Measurements from ENCODE around the gene RPL22.

RPL22 gene

DNA sequence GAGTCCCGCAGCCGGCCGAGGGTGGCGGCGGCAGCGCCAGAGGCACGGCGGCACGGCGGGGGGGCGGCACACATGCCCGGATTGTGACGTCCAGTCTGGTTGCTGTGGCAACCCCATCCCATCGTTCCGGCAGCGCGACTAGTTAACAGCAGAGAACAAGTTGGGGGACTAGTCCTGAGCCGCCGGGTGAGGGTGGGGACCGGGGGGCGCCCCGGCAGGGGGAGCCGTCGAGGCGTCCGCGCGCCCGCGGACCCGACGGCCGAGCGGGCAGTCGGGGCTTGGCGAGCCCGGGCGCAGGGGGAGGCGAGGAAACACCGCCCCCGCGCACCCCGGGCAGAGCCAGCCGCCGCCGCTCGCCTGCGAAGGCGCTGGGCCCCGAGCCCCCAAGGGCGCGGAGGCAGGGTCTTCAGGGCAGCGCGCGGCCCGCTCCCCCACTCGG is 19.1 kb downstream of the RPL22 start, which contains the start of gene CHD5:
Gene CHD5, minus strand, starts transcription at position 54 of the 439 bp plus-strand sequence. CDS start 298 bp downstream, outside the sequence.
- no peak for DNase-seq (ENCODE audit: low read depth)
- TF ChIP-seq, protein P1, sequence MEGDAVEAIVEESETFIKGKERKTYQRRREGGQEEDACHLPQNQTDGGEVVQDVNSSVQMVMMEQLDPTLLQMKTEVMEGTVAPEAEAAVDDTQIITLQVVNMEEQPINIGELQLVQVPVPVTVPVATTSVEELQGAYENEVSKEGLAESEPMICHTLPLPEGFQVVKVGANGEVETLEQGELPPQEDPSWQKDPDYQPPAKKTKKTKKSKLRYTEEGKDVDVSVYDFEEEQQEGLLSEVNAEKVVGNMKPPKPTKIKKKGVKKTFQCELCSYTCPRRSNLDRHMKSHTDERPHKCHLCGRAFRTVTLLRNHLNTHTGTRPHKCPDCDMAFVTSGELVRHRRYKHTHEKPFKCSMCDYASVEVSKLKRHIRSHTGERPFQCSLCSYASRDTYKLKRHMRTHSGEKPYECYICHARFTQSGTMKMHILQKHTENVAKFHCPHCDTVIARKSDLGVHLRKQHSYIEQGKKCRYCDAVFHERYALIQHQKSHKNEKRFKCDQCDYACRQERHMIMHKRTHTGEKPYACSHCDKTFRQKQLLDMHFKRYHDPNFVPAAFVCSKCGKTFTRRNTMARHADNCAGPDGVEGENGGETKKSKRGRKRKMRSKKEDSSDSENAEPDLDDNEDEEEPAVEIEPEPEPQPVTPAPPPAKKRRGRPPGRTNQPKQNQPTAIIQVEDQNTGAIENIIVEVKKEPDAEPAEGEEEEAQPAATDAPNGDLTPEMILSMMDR (IDR thresholded peaks at IDR 0.05; ENCODE audit: control insufficient read depth, insufficient read depth, low read depth, low read length, missing control alignments), result no peak
- H3K4me3 ChIP-seq (ENCODE audit: control insufficient read depth, low read depth, low read length), result no peak within 1 kb of the TSS

DNA sequence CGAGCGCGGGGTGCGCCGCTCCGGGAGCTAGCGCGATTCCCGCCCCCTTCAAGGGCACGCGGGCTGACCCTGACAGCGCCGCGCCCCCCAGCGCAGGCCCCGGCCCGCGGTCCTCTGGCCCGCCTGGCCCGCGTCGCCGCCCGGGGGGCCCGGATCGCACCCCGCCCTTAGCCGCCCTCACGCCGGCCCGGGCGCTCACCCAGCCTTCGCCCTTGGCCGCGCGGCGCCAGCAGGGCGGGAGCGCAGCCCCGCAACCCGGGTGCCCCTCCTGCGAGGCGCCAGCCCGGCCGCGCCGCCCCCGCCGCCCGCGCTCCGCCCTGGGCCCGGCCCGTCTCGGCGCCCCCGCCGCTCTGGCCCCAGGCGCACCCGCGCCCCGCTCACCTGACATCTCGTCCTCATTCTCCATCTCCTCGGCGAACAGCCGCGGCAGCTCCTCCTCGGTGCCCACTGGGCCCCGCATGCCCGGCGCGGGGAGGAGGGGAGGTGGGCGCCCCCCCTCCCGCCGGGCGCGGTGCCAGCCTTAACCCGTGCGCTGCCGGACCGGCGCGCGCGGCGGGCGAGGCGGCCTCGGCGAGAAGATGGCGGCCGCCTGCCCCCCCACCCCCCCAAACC is 19.7 kb downstream of the RPL22 start:
- TF ChIP-seq, protein P1 (IDR thresholded peaks at IDR 0.05; ENCODE audit: control insufficient read depth, insufficient read depth, low read depth, low read length, missing control alignments), result no peak
- DNase-seq (ENCODE audit: low read depth), result no peak
- no peak overlapping the region for H3K4me3 ChIP-seq (ENCODE audit: control insufficient read depth, low read depth, low read length)

DNA sequence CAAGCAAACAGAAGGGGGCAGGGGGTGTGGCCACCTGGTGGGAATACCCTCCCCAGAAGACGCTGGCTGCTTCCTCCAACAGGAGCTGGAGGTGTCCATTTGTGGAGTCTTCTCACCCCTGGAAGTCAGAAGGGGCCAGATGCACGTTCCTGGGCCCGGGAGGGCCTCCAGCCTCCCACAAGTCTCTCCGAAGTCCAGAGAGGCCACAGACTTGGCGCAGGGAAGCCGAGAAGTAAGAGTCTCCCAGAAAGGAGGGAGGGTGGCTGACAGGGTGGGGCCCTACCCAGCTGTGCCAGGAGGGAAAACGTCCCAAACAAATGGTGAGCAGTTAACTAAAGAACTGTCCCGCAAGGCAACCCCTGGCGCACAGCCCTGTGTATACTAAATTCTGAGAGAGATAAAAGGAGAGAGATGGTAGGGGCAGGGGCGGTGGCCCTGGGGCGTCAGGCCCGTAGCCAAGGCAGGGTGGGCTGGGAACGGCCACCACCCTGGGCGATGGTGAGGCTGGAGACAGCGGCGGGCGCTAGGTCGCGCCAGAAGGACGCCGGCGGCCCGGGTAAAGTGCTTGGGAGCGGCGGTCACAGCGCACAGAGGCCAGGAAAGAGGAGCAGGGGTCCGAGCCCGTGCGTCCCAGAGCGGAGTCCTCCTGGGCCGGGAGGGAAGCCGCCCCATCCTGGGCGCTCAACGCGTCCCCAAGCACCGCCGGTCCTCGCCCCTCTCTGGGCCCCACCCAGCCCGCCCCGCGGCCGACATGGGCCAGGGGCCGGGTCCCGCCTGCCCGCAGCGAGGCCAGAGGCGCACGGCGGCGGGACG is 20.4 kb downstream of the RPL22 start:
- TF ChIP-seq, protein P1 (IDR thresholded peaks at IDR 0.05; ENCODE audit: control insufficient read depth, insufficient read depth, low read depth, low read length, missing control alignments), result no peak
- no peak overlapping the region for H3K4me3 ChIP-seq (ENCODE audit: control insufficient read depth, low read depth, low read length)

DNA sequence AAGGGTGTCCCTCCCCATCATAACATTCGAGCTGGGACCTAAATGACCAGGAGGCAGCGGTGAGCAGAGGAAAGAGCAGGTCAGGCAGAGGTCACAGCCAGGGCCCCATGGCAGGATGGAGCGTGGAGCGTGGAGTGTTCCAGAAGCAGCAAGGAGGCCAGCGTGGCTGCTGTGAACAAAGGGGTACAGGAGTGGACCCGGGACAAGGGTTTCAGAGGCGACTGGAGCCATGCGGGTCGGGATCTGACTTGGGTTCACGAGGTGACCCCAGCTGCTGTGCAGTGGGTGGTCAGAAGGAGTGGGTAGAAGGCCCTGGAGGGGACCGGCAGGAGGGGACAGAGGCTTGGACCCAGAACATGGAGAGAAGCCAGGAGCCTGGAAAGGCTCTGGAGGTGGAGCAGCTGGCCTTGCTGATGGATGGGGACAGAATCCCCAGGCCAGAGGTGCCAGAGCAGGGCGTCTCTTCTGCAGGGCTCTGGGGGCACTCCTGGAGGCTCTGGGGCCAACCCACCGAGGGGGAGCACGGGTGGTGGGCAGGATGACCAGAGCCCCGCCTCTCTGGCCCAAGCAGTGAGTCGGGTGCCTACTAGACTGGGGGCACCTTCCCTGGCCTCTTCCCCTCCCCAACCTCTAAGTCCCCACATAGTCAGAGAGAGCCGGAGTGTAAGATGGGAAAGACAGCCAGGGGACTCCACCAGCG is 21.6 kb downstream of the RPL22 start:
- no peak for DNase-seq (ENCODE audit: low read depth)
- TF ChIP-seq, protein P1 (IDR thresholded peaks at IDR 0.05; ENCODE audit: control insufficient read depth, insufficient read depth, low read depth, low read length, missing control alignments), result no peak

More for the DNA sequence above, 20.4 kb downstream of the RPL22 start:
- DNase-seq (ENCODE audit: low read depth), result no peak

DNA sequence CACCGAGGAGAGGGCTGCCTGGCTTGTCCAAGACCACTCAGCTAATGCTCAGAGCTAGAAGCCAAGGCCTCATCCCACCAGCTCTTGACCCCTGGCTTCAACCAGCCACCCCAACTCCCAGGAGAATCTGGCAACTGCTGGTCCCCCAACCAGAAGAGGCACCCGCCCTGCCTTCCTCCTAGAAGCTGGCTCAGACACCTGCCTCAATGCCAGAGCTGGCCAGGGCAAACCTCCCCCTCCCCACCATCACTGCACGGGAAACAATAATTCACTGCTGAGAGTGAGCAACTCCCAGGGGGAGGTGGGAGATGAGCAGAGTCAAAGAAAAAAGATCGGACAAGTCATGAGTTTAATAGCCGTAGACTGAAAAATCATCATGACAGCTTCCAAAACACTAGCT is 22.6 kb downstream of the RPL22 start:
- no peak overlapping the region for H3K4me3 ChIP-seq (ENCODE audit: control insufficient read depth, low read depth, low read length)
- DNase-seq (ENCODE audit: low read depth), result no peak
- TF ChIP-seq, protein P1 (IDR thresholded peaks at IDR 0.05; ENCODE audit: control insufficient read depth, insufficient read depth, low read depth, low read length, missing control alignments), result no peak

More for the DNA sequence above, 21.6 kb downstream of the RPL22 start:
- no peak overlapping the region for H3K4me3 ChIP-seq (ENCODE audit: control insufficient read depth, low read depth, low read length)

DNA sequence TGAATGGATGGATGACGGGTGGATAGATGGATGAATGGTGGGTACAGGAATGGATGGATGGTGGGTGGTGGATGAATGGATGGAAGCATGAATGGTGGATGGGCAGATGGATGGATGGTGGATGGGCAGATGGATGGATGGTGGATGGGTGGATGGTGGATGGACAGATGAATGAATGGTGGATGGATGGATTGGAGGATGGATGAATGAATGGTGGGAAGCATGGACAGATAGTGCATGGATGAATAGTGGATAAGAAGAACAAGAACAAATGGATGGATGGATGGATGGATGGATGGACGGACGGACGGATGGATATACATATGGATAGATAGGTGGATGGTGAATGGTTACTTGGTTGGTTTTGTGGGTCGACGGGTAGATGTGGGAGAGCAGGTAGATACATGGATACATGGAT is 24.0 kb downstream of the RPL22 start:
- DNase-seq (ENCODE audit: low read depth), result no peak
- TF ChIP-seq, protein P1 (IDR thresholded peaks at IDR 0.05; ENCODE audit: control insufficient read depth, insufficient read depth, low read depth, low read length, missing control alignments), result no peak

More for the DNA sequence above, 24.0 kb downstream of the RPL22 start:
- no peak overlapping the region for H3K4me3 ChIP-seq (ENCODE audit: control insufficient read depth, low read depth, low read length)
